ENCODE results near the gene THEM5.

THEM5 gene

GRCh38 chr1:151829352-151830046 is 24.0 kb downstream of the THEM5 start:
- DNase-seq = no peak
- in situ Hi-C loops (cut with HindIII; ENCODE audit: low pct_ligation_motif_present, low pct_unique_long_range_greater_than_20kb, low sequenced_read_pairs) = no loop called here

GRCh38 chr1:151828921-151829320 is 24.6 kb downstream of the THEM5 start:
- DNase-seq = no peak
- in situ Hi-C loops (cut with HindIII; ENCODE audit: low pct_ligation_motif_present, low pct_unique_long_range_greater_than_20kb, low sequenced_read_pairs) = no loop called here

- in situ Hi-C loops (cut with HindIII; ENCODE audit: low pct_ligation_motif_present, low pct_unique_long_range_greater_than_20kb, low sequenced_read_pairs) = no loop called here
- DNase-seq = no peak
Measured at GRCh38 chr1:151827853-151828252, 25.7 kb downstream of the THEM5 start.

- no peak for DNase-seq
- in situ Hi-C loops (cut with HindIII; ENCODE audit: low pct_ligation_motif_present, low pct_unique_long_range_greater_than_20kb, low sequenced_read_pairs) = no loop called here
Measured at GRCh38 chr1:151825751-151826660, 27.5 kb downstream of the THEM5 start.

- in situ Hi-C loops (cut with HindIII; ENCODE audit: low pct_ligation_motif_present, low pct_unique_long_range_greater_than_20kb, low sequenced_read_pairs) = no loop called here
Measured at GRCh38 chr1:151825204-151825603, 28.3 kb downstream of the THEM5 start.

DNA sequence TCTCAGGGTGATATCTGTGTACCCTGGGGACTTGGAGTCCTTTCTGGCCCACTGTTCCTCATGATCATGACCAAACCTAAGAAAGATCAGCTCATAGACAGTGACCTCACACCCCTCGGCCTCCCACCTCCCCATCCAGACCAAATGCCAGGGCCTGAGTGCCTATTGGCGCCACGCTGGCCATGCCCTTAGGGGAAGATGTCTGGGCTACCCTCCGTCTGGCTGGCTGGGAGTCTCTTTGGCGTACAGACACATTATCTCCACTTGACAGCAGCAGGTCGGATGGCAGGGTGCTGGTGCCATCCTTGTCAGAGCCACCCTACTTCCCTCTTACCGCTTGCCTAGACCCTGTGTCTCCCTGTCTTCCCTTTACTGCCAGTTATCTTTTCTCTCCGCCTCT is 30.3 kb downstream of the THEM5 start:
- no peak for DNase-seq
- in situ Hi-C loops (cut with HindIII; ENCODE audit: low pct_ligation_motif_present, low pct_unique_long_range_greater_than_20kb, low sequenced_read_pairs) = no loop called here

More at GRCh38 chr1:151825204-151825603, 28.3 kb downstream of the THEM5 start:
- DNase-seq = no peak

DNA sequence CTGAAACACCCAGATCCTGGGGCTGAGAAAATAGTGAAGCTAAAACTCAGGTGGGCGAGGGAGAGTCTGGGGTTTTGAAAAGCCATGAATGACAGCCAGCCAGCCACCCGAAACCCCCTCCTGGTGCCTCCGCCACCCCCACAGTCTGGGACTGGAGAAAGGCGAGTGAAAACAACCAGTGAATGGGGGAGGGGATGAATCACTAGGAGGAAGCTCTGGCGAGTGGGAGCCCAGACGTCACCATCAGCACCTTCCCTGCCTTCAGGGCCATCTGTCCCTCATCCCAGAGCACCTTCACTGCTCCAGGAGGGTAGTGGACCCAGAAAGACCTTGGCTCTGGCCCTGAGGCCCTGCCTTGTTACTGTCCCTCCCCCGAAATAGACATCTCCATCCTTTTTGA is 31.1 kb downstream of the THEM5 start:
- in situ Hi-C loops (cut with HindIII; ENCODE audit: low pct_ligation_motif_present, low pct_unique_long_range_greater_than_20kb, low sequenced_read_pairs) = no loop called here
- no peak for DNase-seq

DNA sequence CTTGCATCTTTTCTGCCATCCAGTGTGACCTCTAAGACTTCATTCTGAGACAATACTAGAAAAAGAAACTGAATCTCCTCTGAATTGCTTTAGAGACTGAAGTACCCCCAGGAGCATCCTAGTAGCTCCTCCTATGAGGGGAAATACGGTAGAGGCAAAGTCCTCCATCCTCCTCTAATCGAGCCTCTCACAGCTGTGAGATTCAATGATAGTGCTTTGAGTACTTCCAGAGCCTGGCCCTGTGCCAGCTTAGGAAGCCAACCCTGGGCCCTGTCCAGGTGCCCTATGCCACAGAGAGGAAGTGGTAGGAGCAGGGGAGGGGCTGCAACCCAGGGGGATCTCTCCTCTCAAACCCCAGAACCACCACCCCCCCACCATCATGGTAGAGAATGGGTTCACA is 32.6 kb downstream of the THEM5 start:
- DNase-seq = no peak
- in situ Hi-C loops (cut with HindIII; ENCODE audit: low pct_ligation_motif_present, low pct_unique_long_range_greater_than_20kb, low sequenced_read_pairs) = no loop called here

DNA sequence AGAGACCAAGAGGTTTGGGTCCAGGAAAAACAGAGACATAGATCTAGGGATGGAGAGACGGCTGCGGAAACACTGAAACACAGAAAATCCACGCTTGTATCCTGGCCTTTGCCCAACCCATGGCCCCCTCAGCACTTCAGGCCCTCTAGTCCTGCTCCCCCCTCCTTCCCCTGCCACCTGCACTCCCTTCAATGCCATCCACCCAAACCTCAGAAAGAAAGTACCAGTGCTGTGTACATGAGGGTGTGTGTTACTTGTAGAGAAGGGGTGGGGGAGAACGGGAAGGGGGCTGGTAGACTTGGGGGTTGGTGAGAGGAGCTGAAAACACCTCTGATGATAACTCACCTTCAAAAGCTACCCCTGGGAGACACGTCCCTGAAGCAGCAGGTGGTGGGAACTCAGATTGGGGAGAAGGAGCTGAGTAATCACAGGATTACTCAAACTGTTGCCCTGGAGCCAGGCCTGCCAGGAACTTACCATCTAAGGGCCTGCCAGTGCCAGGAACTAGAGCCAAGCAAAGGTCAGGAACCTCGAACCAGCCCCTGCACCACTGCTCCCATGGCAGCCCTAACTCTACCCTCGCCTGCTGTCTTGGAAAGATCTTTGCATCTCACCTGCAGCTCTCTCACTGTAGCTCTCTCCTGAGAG is 33.4 kb downstream of the THEM5 start:
- no peak for DNase-seq
- in situ Hi-C loops (cut with HindIII; ENCODE audit: low pct_ligation_motif_present, low pct_unique_long_range_greater_than_20kb, low sequenced_read_pairs) = no loop called here

GRCh38 chr1:151819227-151819835 is 34.2 kb downstream of the THEM5 start:
- in situ Hi-C loops (cut with HindIII; ENCODE audit: low pct_ligation_motif_present, low pct_unique_long_range_greater_than_20kb, low sequenced_read_pairs) = no loop called here
- no peak for DNase-seq

DNA sequence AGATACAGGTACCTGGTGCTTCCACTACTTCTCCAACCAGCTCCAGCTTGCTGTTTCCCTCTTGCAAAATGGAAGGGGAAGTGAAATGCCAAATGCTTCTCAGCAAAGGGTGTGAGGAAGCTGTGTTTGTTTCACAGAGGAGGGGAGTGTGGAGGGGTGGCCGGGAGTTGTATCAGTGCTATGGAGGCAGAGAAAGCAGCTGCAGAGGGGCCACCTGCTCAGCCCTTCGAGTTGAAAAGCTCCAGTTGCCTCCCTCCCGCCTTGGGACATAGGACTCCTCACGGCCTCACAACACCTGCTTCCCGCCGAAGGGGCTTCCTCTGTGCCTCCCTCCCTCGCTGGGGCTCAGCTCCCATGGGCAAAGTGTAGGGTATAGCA is 36.2 kb downstream of the THEM5 start:
- in situ Hi-C loops (cut with HindIII; ENCODE audit: low pct_ligation_motif_present, low pct_unique_long_range_greater_than_20kb, low sequenced_read_pairs) = no loop called here
- DNase-seq = no peak

- no peak for DNase-seq
- in situ Hi-C loops (cut with HindIII; ENCODE audit: low pct_ligation_motif_present, low pct_unique_long_range_greater_than_20kb, low sequenced_read_pairs) = no loop called here
Measured at GRCh38 chr1:151816548-151817352, 36.8 kb downstream of the THEM5 start.

- in situ Hi-C loops (cut with HindIII; ENCODE audit: low pct_ligation_motif_present, low pct_unique_long_range_greater_than_20kb, low sequenced_read_pairs) = no loop called here
- no peak for DNase-seq
Measured at GRCh38 chr1:151815716-151816327, 37.7 kb downstream of the THEM5 start.

DNA sequence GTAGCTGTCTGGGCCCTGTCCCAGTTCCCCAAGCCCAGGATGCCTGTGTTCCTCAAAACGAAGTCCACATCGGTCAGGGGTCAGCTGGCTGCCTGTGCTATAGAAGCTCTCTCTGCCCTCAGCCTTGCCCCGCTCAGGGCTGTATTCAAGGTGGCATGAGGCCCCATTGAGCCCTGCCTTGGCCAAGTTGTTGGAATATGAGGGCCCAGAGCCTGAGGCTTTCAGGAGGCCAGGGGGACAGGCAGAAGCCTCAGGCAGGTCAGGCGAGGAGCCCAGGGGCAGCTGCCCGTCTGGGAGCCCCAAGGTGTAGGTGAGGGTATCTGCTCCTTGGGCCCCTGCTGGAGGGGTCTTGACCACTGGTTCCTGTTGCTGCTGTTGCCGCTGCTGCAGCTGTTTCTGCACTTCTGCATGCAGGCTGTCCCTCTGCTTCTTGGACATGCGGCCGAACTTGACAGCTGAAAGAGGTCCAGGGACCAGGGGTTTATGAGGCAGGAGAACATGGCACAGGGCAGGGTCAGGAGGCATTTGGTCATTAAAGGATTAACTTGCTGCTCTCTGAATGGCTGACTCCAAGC is 38.5 kb downstream of the THEM5 start:
- in situ Hi-C loops (cut with HindIII; ENCODE audit: low pct_ligation_motif_present, low pct_unique_long_range_greater_than_20kb, low sequenced_read_pairs) = no loop called here
- DNase-seq = no peak

DNA sequence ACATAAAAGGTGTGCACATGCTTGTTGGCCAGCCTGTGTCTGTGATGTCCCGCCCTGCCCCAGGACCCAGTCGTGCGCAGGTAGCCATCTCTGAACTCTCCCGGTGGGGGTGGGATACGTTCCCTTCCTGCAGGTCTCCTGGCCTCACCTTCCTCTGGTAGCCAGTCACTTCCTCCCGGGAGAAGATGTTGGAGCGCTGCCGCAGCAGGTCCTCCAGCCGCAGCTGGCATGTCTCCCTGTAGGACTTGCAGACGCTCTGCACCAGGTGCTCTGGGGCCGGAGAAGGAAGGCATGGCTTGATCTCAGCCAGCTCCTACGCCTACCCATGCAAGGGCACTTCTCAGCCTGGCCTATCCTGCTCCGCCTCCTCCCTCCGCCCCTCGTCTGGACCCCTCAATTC is 39.1 kb downstream of the THEM5 start:
- in situ Hi-C loops (cut with HindIII; ENCODE audit: low pct_ligation_motif_present, low pct_unique_long_range_greater_than_20kb, low sequenced_read_pairs) = no loop called here
- DNase-seq = no peak

DNA sequence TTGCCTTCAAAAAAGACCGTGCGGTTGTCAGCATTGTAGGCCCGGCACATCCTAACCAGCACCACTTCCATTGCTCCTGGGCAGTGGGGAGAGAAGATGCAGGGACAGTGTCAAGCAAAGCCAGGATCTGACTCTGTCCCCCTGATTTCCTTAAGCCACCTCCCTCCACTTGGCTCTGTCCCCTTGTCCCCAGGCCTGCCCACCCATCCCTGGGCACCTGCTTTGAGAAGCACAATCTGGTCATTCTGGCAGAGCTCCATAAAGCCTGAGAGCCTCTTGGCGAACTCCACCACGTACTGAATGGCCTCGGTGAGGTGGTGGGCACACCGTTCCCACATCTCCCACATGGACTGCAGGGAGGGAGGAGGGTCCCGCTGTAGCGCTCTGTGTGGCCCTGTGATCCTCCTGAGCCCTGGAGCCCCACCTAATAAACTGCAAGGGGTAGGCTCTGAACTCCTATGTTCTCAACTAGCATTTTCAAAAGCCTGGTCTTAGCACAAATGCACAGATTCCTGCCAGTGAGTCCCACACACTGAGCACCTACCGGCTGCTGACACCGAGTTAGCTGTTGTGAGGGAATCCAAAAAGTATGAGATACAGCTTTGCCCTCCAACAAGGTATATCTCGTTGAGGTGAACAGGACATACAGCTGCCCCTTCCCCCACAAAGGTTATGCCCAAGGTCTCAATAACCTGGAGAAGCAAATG is 40.1 kb downstream of the THEM5 start:
- in situ Hi-C loops (cut with HindIII; ENCODE audit: low pct_ligation_motif_present, low pct_unique_long_range_greater_than_20kb, low sequenced_read_pairs) = no loop called here
- no peak for DNase-seq

DNA sequence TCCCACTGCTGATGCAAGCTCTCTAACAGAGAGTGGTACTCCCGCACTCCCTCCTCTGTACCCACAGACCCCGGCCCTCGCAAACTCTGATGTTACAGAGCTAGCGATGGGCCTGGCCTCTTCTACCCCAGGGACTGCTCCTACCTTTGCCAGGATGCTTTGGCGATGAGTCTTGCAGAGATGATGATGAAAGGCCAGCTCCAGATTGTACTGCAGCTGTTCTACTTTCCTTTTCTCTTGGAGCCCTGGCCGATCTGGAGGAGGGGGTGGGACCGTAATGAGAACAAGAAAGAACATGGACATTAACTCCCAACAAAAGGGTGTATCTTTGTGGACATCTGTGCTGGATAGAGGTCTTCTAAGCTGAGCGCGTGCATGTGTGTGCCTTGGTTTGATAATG is 42.3 kb downstream of the THEM5 start:
- DNase-seq = no peak
- in situ Hi-C loops (cut with HindIII; ENCODE audit: low pct_ligation_motif_present, low pct_unique_long_range_greater_than_20kb, low sequenced_read_pairs) = no loop called here

Data from ACHN (cell line).